ENCODE data around the gene JAZF1.

- TF ChIP-seq POLR2A (IDR thresholded peaks at IDR 0.05) (no peak), CTCF (IDR thresholded peaks at IDR 0.05) (no peak)
Observed at GRCh38 chr7:28107960-28108359, 72.6 kb downstream of the JAZF1 start.

All from breast epithelium (tissue), 3 donors.